ENCODE results near the gene SPOPL.
"Not testable (repeated sequence)": the region's sequence is repeated elsewhere in the genome, so short reads cannot be mapped to it uniquely, and the experiment has no call there.

GRCh38 chr2:138524353-138524752 is 22.8 kb downstream of the SPOPL start:
- TF ChIP-seq CTCF, POLR2A, POLR2AphosphoS5 (IDR thresholded peaks at IDR 0.05): not testable (repeated sequence)
